Panc1 (cell line): ENCODE measurements around the gene PGS1. TPM values are rescaled to one million over a fixed set of nuclear protein-coding genes. Genes with fewer than 3 reads are reported as not detected.
A peak's percentile ranks its signal among the peaks of the same experiment; 100 is the strongest.

Experiments used
- ATAC-seq: fragments of 200-7000 bp; cut with Tn5 transposase; 2 replicates; pipeline ENCODE4 v1.9.1; 2020; ENCODE audit warnings: mild to moderate bottlenecking, moderate library complexity
- BruUV-seq: library from RNA; stranded (reverse); fragments of 400-500 nt; replicated peaks from 2 replicates; lab custom pipeline; 2021; lab: Mats Ljungman, UMichigan
- CTCF ChIA-PET: fragments of 300-600 bp; sonication (Branson Sonifier 250); formaldehyde crosslinking; loops from one replicate; lab custom pipeline; 2022; ENCODE audit warnings: antibody characterized with exemption; lab: Charles Lee
- POLR2A ChIA-PET: fragments of 300-600 bp; sonication (Branson Sonifier 250); formaldehyde crosslinking; loops from one replicate; lab custom pipeline; 2022; ENCODE audit warnings: antibody characterized with exemption; lab: Charles Lee
- DNase-seq: peaks from one replicate; pipeline ENCODE4 v3.0.0-alpha.2; 2010; ENCODE audit warnings: low read depth, low spot score
- H3K27ac ChIP-seq: 2 replicates; pipeline ENCODE4 v1.5.1; 2011; ENCODE audit warnings: mild to moderate bottlenecking, low read length, inconsistent platforms
- H3K27me3 ChIP-seq: fragments of 200-500 bp; sonication (Bioruptor generic); 2 replicates; pipeline ENCODE4 v1.6.0; 2014; ENCODE audit warnings: low read length, inconsistent platforms; ENCODE audit not compliant: control insufficient read depth, insufficient read depth
- H3K36me3 ChIP-seq: fragments of 200-500 bp; sonication (Bioruptor generic); 2 replicates; pipeline ENCODE4 v1.5.1; 2014; ENCODE audit warnings: inconsistent platforms, mild to moderate bottlenecking, low read length, moderate library complexity; ENCODE audit not compliant: control insufficient read depth, insufficient read depth
- H3K4me1 ChIP-seq: 2 replicates; pipeline ENCODE4 v1.5.1; 2011; ENCODE audit warnings: inconsistent platforms, mild to moderate bottlenecking, low read length, moderate library complexity; ENCODE audit not compliant: control insufficient read depth, insufficient read depth
- H3K4me3 ChIP-seq, 2 experiments: 2 replicates each; pipeline ENCODE4 v1.5.1; 2011 to 2012; ENCODE audit warnings: low read depth in 2 of 2, low read length in 2 of 2, mild to moderate bottlenecking in 2 of 2, inconsistent platforms in 1 of 2, moderate library complexity in 1 of 2
- H3K9me3 ChIP-seq: fragments of 200-500 bp; sonication (Bioruptor generic); 2 replicates; pipeline ENCODE4 v1.5.1; 2014; ENCODE audit warnings: low read depth, mild to moderate bottlenecking, inconsistent platforms, low read length, moderate library complexity; ENCODE audit not compliant: control insufficient read depth, insufficient read depth
- CTCF ChIP-seq: fragments of 450-650 bp; IDR thresholded peaks from 2 replicates; pipeline ENCODE4 v1.5.1; 2017; ENCODE audit warnings: mild to moderate bottlenecking
- POLR2AphosphoS5 ChIP-seq: IDR thresholded peaks from 2 replicates; pipeline ENCODE4 v1.6.1; 2012; ENCODE audit warnings: mild to moderate bottlenecking, low read depth, low read length, moderate library complexity
- REST ChIP-seq, 2 experiments: IDR thresholded peaks; 2 replicates each; pipeline ENCODE4 v1.6.1; 2011 to 2012; ENCODE audit warnings: low read depth in 2 of 2, control low read depth in 1 of 2, low read length in 1 of 2, mild to moderate bottlenecking in 1 of 2, moderate library complexity in 1 of 2; ENCODE audit not compliant: insufficient read depth in 1 of 2
- SIN3A ChIP-seq: IDR thresholded peaks from 2 replicates; pipeline ENCODE4 v1.6.1; 2012; ENCODE audit warnings: low read depth, mild to moderate bottlenecking, low read length, moderate library complexity, borderline replicate concordance; ENCODE audit not compliant: insufficient read depth
- TCF7L2 ChIP-seq: IDR thresholded peaks from 2 replicates; pipeline ENCODE4 v1.6.1; 2011; ENCODE audit warnings: mild to moderate bottlenecking, low read depth, low read length, inconsistent platforms
- in situ Hi-C: cut with HindIII; loops from 2 replicates; pipeline ENCODE4 v1.10.0; 2016; ENCODE audit warnings: low sequenced_read_pairs, low pct_unique_long_range_greater_than_20kb
- intact Hi-C: fragments of 100-400 bp; cut with micrococcal nuclease; formaldehyde crosslinking; loops from one replicate; pipeline ENCODE4 v1.10.0; 2022; ENCODE audit not compliant: unreplicated experiment
- total RNA-seq: library from RNA; stranded (reverse); gene quantifications from one replicate; pipeline ENCODE4 v1.2.1, GENCODE V29; 2021; ENCODE audit not compliant: unreplicated experiment

Gene PGS1
- total RNA-seq, 1 experiment from 2014 or later, result 47.5 TPM

GRCh38 chr17:78421534-78422266, 43.3 kb downstream of the PGS1 start:
- ATAC-seq (peak; percentile 88), DNase-seq (peak; percentile 51)
- H3K4me1 ChIP-seq, result peaks cover 12% of the 10 kb centered on the region; the same call in 1 of the 2 replicates
- in situ Hi-C loops (no loop called here), intact Hi-C loops (loop anchor here (2.0 to 10.0 kb wide), 3 partner anchors 61 to 169 kb away; partner anchors contain the start of gene SOCS3)
- no peak for TF ChIP-seq POLR2AphosphoS5
- TF ChIP-seq SIN3A, result no peak
- TF ChIP-seq CTCF, result peak; percentile 99
- TF ChIP-seq REST (IDR thresholded peaks at IDR 0.05; ENCODE audit: insufficient read depth in 1 of 2, low read depth in 2 of 2, low read length in 1 of 2), result 0 out of 4 replicates have a peak, but pooled peaks of 1 of the 2 experiments have one; percentile 18
- no peak for TF ChIP-seq TCF7L2
- H3K4me3 ChIP-seq, result no peak overlapping the region
- CTCF ChIA-PET, result interaction anchor here (0.6 to 2.3 kb wide), 12 partner anchors 10 to 295 kb away, joined by 3 to 21 read pairs (median 4); no protein-coding TSS in a partner anchor
- H3K9me3 ChIP-seq, result no peaks in the 10 kb centered on the region
- BruUV-seq, result no TSS peak
- H3K36me3 ChIP-seq, result no peaks in the 10 kb centered on the region; the same call in none of the 2 replicates
- H3K27me3 ChIP-seq, result no peaks in the 10 kb centered on the region
- 0 out of 2 replicates have a peak overlapping the region, but pooled peaks have one; percentile 6 for H3K27ac ChIP-seq
- POLR2A ChIA-PET, result interaction anchor here (0.6 kb wide), 2 partner anchors 20 to 40 kb away, joined by 8 to 10 read pairs; no protein-coding TSS in a partner anchor

GRCh38 chr17:78422267-78422605, 43.8 kb downstream of the PGS1 start:
- no peak overlapping the region for H3K27ac ChIP-seq
- BruUV-seq, result no TSS peak
- TF ChIP-seq POLR2AphosphoS5 (no peak), SIN3A (no peak), TCF7L2 (no peak), REST (IDR thresholded peaks at IDR 0.05; ENCODE audit: insufficient read depth in 1 of 2, low read depth in 2 of 2, low read length in 1 of 2) (no peak), CTCF (no peak)
- POLR2A ChIA-PET, result interaction anchor here (0.6 kb wide), 2 partner anchors 20 to 40 kb away, joined by 8 to 10 read pairs; no protein-coding TSS in a partner anchor
- peaks cover 12% of the 10 kb centered on the region; the same call in 1 of the 2 replicates for H3K4me1 ChIP-seq
- no peak overlapping the region for H3K4me3 ChIP-seq
- no peak for DNase-seq
- CTCF ChIA-PET, result interaction anchor here (0.6 to 2.3 kb wide), 10 partner anchors 10 to 171 kb away, joined by 3 to 21 read pairs (median 6); no protein-coding TSS in a partner anchor
- no peaks in the 10 kb centered on the region for H3K27me3 ChIP-seq
- no peaks in the 10 kb centered on the region for H3K9me3 ChIP-seq
- H3K36me3 ChIP-seq, result no peaks in the 10 kb centered on the region; the same call in 1 of the 2 replicates
- in situ Hi-C loops (no loop called here), intact Hi-C loops (loop anchor here (5.0 to 10.0 kb wide), 2 partner anchors 127 to 170 kb away; no protein-coding TSS in a partner anchor)
- ATAC-seq, result no peak
